ENCODE results near the gene UTP18. TPM values are rescaled to one million over a fixed set of nuclear protein-coding genes. Genes with fewer than 3 reads are reported as not detected.

Gene UTP18
- total and polyA plus RNA-seq, 2 donors (not counting 1 experiment from before 2014, with no cell fraction given), result 13.2 to 34.2 TPM

- Histone ChIP-seq H4K20me1 (ENCODE audit: control insufficient read depth, insufficient read depth, low read length, poor library complexity, severe bottlenecking) (no peaks in the 10 kb centered on the region), H3K36me3 (replicated peaks in 1 of 2; ENCODE audit: control extremely low read depth in 1 of 2, control insufficient read depth in 1 of 2, extremely low read depth in 1 of 2, insufficient read depth in 2 of 2, low read length in 1 of 2) (no peaks in the 10 kb centered on the region), H2AFZ (ENCODE audit: insufficient read depth, low read depth, low read length, poor library complexity, severe bottlenecking) (no peak overlapping the region), H3K27me3 (replicated peaks in 1 of 4; ENCODE audit: control extremely low read depth in 1 of 4, control insufficient read depth in 3 of 4, insufficient read depth in 4 of 4, low read length in 3 of 4) (peaks cover 0 to 6% (median 0%) of the 10 kb centered on the region in 4 experiments), H3K4me1 (ENCODE audit: control insufficient read depth in 2 of 2, insufficient read depth in 2 of 2, low read length in 2 of 2) (no peaks in the 10 kb centered on the region), H3K27ac (ENCODE audit: low read length in 2 of 2) (no peak overlapping the region), H3K4me2 (replicated peaks; ENCODE audit: low read depth, low read length, poor library complexity, severe bottlenecking) (no peak overlapping the region), H3K9ac (ENCODE audit: low read length) (no peak overlapping the region), H3K9me3 (ENCODE audit: control extremely low read depth in 1 of 3, control insufficient read depth in 2 of 3, insufficient read depth in 1 of 3, low read length in 2 of 3) (no peaks in the 10 kb centered on the region), H3K4me3 (ENCODE audit: control extremely low read depth in 1 of 5, extremely low read depth in 1 of 5, insufficient read depth in 1 of 5, low read depth in 2 of 5, low read length in 4 of 5) (no peak overlapping the region), H3K79me2 (ENCODE audit: control insufficient read depth, insufficient read depth, low read length) (no peaks in the 10 kb centered on the region)
- ATAC-seq (ENCODE audit: low read depth), result no peak
- ChIA-PET POLR2A (no interaction called here), CTCF (no interaction called here)
- 93% methylated on average over 2 of the region's 3 CpGs for WGBS (ENCODE audit: insufficient coverage)
- no peak for TF ChIP-seq EZH2 (IDR thresholded peaks at IDR 0.05; ENCODE audit: borderline replicate concordance, insufficient read depth, low read depth, low read length, poor library complexity, severe bottlenecking)
- intact Hi-C loops (cut with micrococcal nuclease), result no loop called here
- Mint-ChIP-seq H3K4me1 (no peaks in the 10 kb centered on the region), H3K4me3 (no peak overlapping the region), H3K27me3 (peaks cover 27% of the 10 kb centered on the region), H3K27ac (no peak overlapping the region), H3K9me3 (ENCODE audit: insufficient read depth) (no peaks in the 10 kb centered on the region)
- DNase-seq, result no peak
Measured at GRCh38 chr17:51335006-51335590, 74.8 kb downstream of the UTP18 start.

DNA sequence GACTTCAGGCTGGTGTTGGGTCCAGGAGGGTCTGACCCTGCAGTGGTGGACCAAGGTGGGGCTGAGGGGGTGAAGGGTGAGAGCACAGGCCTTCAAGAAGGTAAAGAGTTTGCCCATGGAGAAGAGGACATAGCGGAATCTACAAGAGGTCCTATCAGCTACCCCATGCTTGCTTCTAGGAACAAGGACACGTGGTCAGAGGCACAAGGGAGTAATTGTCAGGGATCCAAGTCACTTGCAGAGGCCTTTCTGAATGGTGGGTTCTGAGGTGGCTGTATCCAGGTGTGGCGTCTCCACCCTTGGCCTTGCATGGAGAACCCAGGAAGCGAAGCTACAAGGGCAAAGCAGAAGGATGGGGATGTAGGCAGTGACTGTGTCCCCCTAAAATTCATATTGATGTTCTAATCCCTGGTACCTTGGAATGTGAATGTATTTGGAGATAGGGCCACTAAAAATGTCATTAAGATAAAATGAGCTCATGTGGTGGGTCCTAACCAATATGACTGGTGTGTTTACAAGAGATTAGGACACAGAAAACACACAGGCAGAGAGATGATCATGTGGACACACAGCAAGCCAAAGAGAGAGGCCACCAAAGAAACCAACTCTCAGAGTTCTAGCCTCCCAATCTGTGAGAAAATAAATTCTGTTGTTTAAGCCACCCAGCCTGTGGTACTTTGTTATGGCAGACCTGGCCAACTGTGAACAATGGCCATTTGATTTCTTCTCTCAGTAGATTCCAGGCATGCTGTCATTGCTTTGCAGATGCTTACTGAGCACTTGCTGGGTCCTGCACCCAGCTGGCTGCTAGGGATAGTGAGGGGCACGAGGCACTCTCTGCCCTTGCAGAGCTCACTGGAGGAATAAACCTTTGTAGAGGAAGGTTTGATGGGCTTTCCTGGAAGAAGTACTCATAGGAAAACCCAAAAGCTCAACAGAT is 75.8 kb downstream of the UTP18 start:
- Histone ChIP-seq H4K20me1 (ENCODE audit: control insufficient read depth, insufficient read depth, low read length, poor library complexity, severe bottlenecking) (no peaks in the 10 kb centered on the region), H3K4me2 (replicated peaks; ENCODE audit: low read depth, low read length, poor library complexity, severe bottlenecking) (no peak overlapping the region), H3K36me3 (replicated peaks in 1 of 2; ENCODE audit: control extremely low read depth in 1 of 2, control insufficient read depth in 1 of 2, extremely low read depth in 1 of 2, insufficient read depth in 2 of 2, low read length in 1 of 2) (no peaks in the 10 kb centered on the region), H3K79me2 (ENCODE audit: control insufficient read depth, insufficient read depth, low read length) (no peaks in the 10 kb centered on the region), H3K4me3 (ENCODE audit: control extremely low read depth in 1 of 5, extremely low read depth in 1 of 5, insufficient read depth in 1 of 5, low read depth in 2 of 5, low read length in 4 of 5) (no peak overlapping the region), H3K27ac (ENCODE audit: low read length in 2 of 2) (no peak overlapping the region), H3K4me1 (ENCODE audit: control insufficient read depth in 2 of 2, insufficient read depth in 2 of 2, low read length in 2 of 2) (no peaks in the 10 kb centered on the region), H3K9me3 (ENCODE audit: control extremely low read depth in 1 of 3, control insufficient read depth in 2 of 3, insufficient read depth in 1 of 3, low read length in 2 of 3) (no peaks in the 10 kb centered on the region), H3K9ac (ENCODE audit: low read length) (no peak overlapping the region), H3K27me3 (replicated peaks in 1 of 4; ENCODE audit: control extremely low read depth in 1 of 4, control insufficient read depth in 3 of 4, insufficient read depth in 4 of 4, low read length in 3 of 4) (peaks cover 0 to 6% (median 0%) of the 10 kb centered on the region in 4 experiments), H2AFZ (ENCODE audit: insufficient read depth, low read depth, low read length, poor library complexity, severe bottlenecking) (no peak overlapping the region)
- DNase-seq (no peak), ATAC-seq (ENCODE audit: low read depth) (no peak)
- Mint-ChIP-seq H3K27ac (no peak overlapping the region), H3K4me3 (no peak overlapping the region), H3K4me1 (no peaks in the 10 kb centered on the region), H3K27me3 (peaks cover 27% of the 10 kb centered on the region), H3K9me3 (ENCODE audit: insufficient read depth) (no peaks in the 10 kb centered on the region)
- ChIA-PET CTCF (no interaction called here), POLR2A (no interaction called here)
- TF ChIP-seq CTCF (IDR thresholded peaks at IDR 0.05) (no peak), EZH2 (IDR thresholded peaks at IDR 0.05; ENCODE audit: borderline replicate concordance, insufficient read depth, low read depth, low read length, poor library complexity, severe bottlenecking) (no peak)
- intact Hi-C loops (cut with micrococcal nuclease), result no loop called here
- 81% methylated on average over 4 of the region's 5 CpGs for WGBS (ENCODE audit: insufficient coverage)
